Testis (tissue), 3 donors: ENCODE data around the gene OR4N5. TPM values are rescaled to one million over a fixed set of nuclear protein-coding genes. Genes with fewer than 3 reads are reported as not detected.

Experiments used
- DNase-seq: peaks from one replicate; pipeline ENCODE4 v3.0.0-alpha.2; 2019
- H3K27ac ChIP-seq, 2 donors: fragments of 200-600 bp; sonication (generic); one replicate each; pipeline ENCODE4 v1.5.1; 2019
- H3K27me3 ChIP-seq: fragments of 200-600 bp; sonication (generic); one replicate; pipeline ENCODE4 v1.5.1; 2019
- H3K36me3 ChIP-seq: fragments of 200-600 bp; sonication (generic); one replicate; pipeline ENCODE4 v1.5.1; 2017; ENCODE audit warnings: low read depth; ENCODE audit errors: missing control alignments
- H3K4me1 ChIP-seq: fragments of 200-600 bp; sonication (generic); one replicate; pipeline ENCODE4 v1.5.1; 2019
- H3K4me3 ChIP-seq, 2 donors: fragments of 200-600 bp; sonication (generic); one replicate each; pipeline ENCODE4 v1.5.1; 2017 to 2019
- H3K9me3 ChIP-seq: fragments of 200-600 bp; sonication (generic); one replicate; pipeline ENCODE4 v1.5.1; 2017
- CTCF ChIP-seq, 3 experiments: fragments of 450-650 bp in 2 of 3; fragments of 200-600 bp in 1 of 3; sonication (generic) in 1 of 3; IDR thresholded peaks; one replicate each; pipeline ENCODE4 v1.5.1; 2016 to 2019; ENCODE audit warnings: antibody characterized with exemption in 3 of 3, mild to moderate bottlenecking in 2 of 3, moderate library complexity in 1 of 3
- POLR2A ChIP-seq: fragments of 450-650 bp; IDR thresholded peaks from one replicate; pipeline ENCODE4 v1.6.1; 2017; ENCODE audit warnings: antibody characterized with exemption, mild to moderate bottlenecking, moderate library complexity
- WGBS, 2 donors: methylation state at CpG; one replicate each; pipeline ENCODE4 v1.1.5; 2018; 5-methylcytosine and 5-hydroxymethylcytosine counted together
- intact Hi-C: fragments of 100-400 bp; cut with DNase I; formaldehyde crosslinking; loops from one replicate; pipeline ENCODE4 v1.15.1; 2023; ENCODE audit warnings: low total_unique reads
- polyA plus RNA-seq: library from polyadenylated mRNA; stranded (reverse); fragments of 350-450 nt; fragmentation: Illumina TruSeq; extraction: RNeasy Lipid Tissue Mini Kit (QIAGEN cat#74804); gene quantifications from one replicate; pipeline ENCODE4 v1.2.3, GENCODE V29; 2014; ENCODE audit warnings: low read depth, low replicate concordance; ENCODE audit not compliant: insufficient read depth
- total RNA-seq, 2 donors: library from RNA; depleted of rRNA; stranded (reverse); fragments of >200 nt; gene quantifications; one replicate each; pipeline ENCODE4 v1.2.3, GENCODE V29; 2016

OR4N5 gene
- total and polyA plus RNA-seq, 3 donors from 2014 or later, result not detected

GRCh38 chr14:20112321-20112720, 26.3 kb upstream of the OR4N5 start:
- no peak for DNase-seq
- Histone ChIP-seq H3K27me3 (no peaks in the 10 kb centered on the region), H3K36me3 (no peaks in the 10 kb centered on the region), H3K9me3 (no peaks in the 10 kb centered on the region), H3K27ac (no peak overlapping the region), H3K4me1 (no peaks in the 10 kb centered on the region), H3K4me3 (no peak overlapping the region)
- 77% methylated on average over 3 of the region's 3 CpGs for WGBS, 2 donors
- TF ChIP-seq CTCF (IDR thresholded peaks at IDR 0.05) (no peak), POLR2A (no peak)
- intact Hi-C loops, result no loop called here

- Histone ChIP-seq H3K4me1 (no peaks in the 10 kb centered on the region), H3K36me3 (no peaks in the 10 kb centered on the region), H3K27ac (no peak overlapping the region), H3K9me3 (no peaks in the 10 kb centered on the region), H3K4me3 (no peak overlapping the region), H3K27me3 (no peaks in the 10 kb centered on the region)
- TF ChIP-seq POLR2A, result no peak
- no peak for TF ChIP-seq CTCF (IDR thresholded peaks at IDR 0.05)
- intact Hi-C loops, result no loop called here
- no peak for DNase-seq
- WGBS, 2 donors, result 58 to 71% methylated on average over 1 of the region's 1 CpG
Measured at GRCh38 chr14:20116748-20117147, 21.9 kb upstream of the OR4N5 start.

GRCh38 chr14:20118795-20119194, 19.8 kb upstream of the OR4N5 start:
- H3K36me3 ChIP-seq, result no peaks in the 10 kb centered on the region
- H3K4me3 ChIP-seq, result no peak overlapping the region
- no peaks in the 10 kb centered on the region for H3K4me1 ChIP-seq
- no peak overlapping the region for H3K27ac ChIP-seq
- no peak for DNase-seq
- intact Hi-C loops, result no loop called here
- H3K27me3 ChIP-seq, result no peaks in the 10 kb centered on the region
- no peaks in the 10 kb centered on the region for H3K9me3 ChIP-seq
- no peak for TF ChIP-seq POLR2A
- no peak for TF ChIP-seq CTCF (IDR thresholded peaks at IDR 0.05)
- 62 to 68% methylated on average over 3 to 5 of the region's 5 CpGs for WGBS, 2 donors

GRCh38 chr14:20143911-20144310, 5.3 kb downstream of the OR4N5 start:
- intact Hi-C loops, result no loop called here
- no peak for DNase-seq
- 50 to 57% methylated on average over 7 of the region's 7 CpGs for WGBS, 2 donors
- Histone ChIP-seq H3K4me3 (no peak overlapping the region), H3K9me3 (no peaks in the 10 kb centered on the region), H3K27ac (no peak overlapping the region), H3K4me1 (no peaks in the 10 kb centered on the region), H3K36me3 (no peaks in the 10 kb centered on the region), H3K27me3 (no peaks in the 10 kb centered on the region)
- no peak for TF ChIP-seq POLR2A
- TF ChIP-seq CTCF (IDR thresholded peaks at IDR 0.05), result no peak

- intact Hi-C loops, result no loop called here
- no peaks in the 10 kb centered on the region for H3K36me3 ChIP-seq
- H3K4me1 ChIP-seq, result no peaks in the 10 kb centered on the region
- H3K27me3 ChIP-seq, result no peaks in the 10 kb centered on the region
- 58 to 73% methylated on average over 1 of the region's 1 CpG for WGBS, 2 donors
- no peak overlapping the region for H3K27ac ChIP-seq
- no peak for DNase-seq
- no peak overlapping the region for H3K4me3 ChIP-seq
- no peaks in the 10 kb centered on the region for H3K9me3 ChIP-seq
- TF ChIP-seq POLR2A, result no peak
- TF ChIP-seq CTCF (IDR thresholded peaks at IDR 0.05), result no peak
Measured at GRCh38 chr14:20144820-20145219, 6.2 kb downstream of the OR4N5 start.
